NB4 (cell line): ENCODE results near the gene GMPS.

Source experiments
- MAX ChIP-seq: IDR thresholded peaks from 2 replicates; pipeline ENCODE4 v1.6.1; 2011; ENCODE audit warnings: low read depth, low read length
- MYC ChIP-seq: IDR thresholded peaks from 2 replicates; pipeline ENCODE4 v1.6.1; 2011; ENCODE audit warnings: low read depth, low read length
- POLR2A ChIP-seq: IDR thresholded peaks from 2 replicates; pipeline ENCODE4 v1.6.1; 2011; ENCODE audit warnings: mild to moderate bottlenecking; ENCODE audit not compliant: insufficient read length; ENCODE audit errors: extremely low read depth
- TF ChIP-seq, protein P1 (sequence below): IDR thresholded peaks from one replicate; pipeline ENCODE4 v1.5.1; 2012; ENCODE audit warnings: low read depth, low read length

DNA sequence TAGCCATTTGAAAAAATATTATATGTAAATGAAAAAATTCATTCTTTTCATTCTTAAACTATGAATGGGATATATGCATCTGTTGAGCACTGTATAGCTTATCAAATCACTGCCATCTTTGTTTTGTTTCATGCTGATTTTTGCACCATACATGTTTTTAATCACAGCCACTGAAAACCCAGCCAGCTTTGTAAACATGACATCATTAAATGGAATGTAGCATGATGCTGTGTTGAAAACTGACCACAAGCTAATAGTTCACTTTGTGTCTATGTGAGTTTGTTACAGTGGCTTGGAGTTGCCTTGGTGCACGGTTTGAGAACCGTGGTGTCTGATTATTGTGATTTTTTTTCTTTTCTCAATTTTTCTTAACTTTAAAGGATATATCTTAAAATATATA lies 75.7 kb downstream of the GMPS start:
- TF ChIP-seq, protein P1, sequence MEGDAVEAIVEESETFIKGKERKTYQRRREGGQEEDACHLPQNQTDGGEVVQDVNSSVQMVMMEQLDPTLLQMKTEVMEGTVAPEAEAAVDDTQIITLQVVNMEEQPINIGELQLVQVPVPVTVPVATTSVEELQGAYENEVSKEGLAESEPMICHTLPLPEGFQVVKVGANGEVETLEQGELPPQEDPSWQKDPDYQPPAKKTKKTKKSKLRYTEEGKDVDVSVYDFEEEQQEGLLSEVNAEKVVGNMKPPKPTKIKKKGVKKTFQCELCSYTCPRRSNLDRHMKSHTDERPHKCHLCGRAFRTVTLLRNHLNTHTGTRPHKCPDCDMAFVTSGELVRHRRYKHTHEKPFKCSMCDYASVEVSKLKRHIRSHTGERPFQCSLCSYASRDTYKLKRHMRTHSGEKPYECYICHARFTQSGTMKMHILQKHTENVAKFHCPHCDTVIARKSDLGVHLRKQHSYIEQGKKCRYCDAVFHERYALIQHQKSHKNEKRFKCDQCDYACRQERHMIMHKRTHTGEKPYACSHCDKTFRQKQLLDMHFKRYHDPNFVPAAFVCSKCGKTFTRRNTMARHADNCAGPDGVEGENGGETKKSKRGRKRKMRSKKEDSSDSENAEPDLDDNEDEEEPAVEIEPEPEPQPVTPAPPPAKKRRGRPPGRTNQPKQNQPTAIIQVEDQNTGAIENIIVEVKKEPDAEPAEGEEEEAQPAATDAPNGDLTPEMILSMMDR = no peak
- no peak for TF ChIP-seq MAX
- no peak for TF ChIP-seq POLR2A
- no peak for TF ChIP-seq MYC
